K562 (cell line): Measurements from ENCODE around the gene PPP4R3C.

Experiments used
- ZKSCAN1 ChIP-seq: fragments of 150-350 bp; IDR thresholded peaks from 2 replicates; pipeline ENCODE4 v1.6.1; 2016; ENCODE audit warnings: low read depth, low read length
- TF ChIP-seq, protein P1 (sequence below): sonication (generic); formaldehyde crosslinking; IDR thresholded peaks from 2 replicates; pipeline ENCODE4 v1.9.0; 2022; ENCODE audit warnings: mild to moderate bottlenecking, missing genetic modification reagents
- TF ChIP-seq, protein P2 (sequence below), 2 experiments: fragments of 450-650 bp in 1 of 2; sonication (generic) in 1 of 2; formaldehyde crosslinking in 1 of 2; IDR thresholded peaks; 2 replicates each; pipeline versions ENCODE4 v1.7.1 to v1.9.0; 2016 to 2022; ENCODE audit warnings: inconsistent platforms in 1 of 2, mild to moderate bottlenecking in 1 of 2, missing genetic modification reagents in 1 of 2
- TF ChIP-seq, protein P3 (sequence below): fragments of 250-450 bp; sonication (Bioruptor Pico); IDR thresholded peaks from 2 replicates; pipeline ENCODE4 v1.8.0; 2021; ENCODE audit warnings: moderate library complexity, mild to moderate bottlenecking, inconsistent platforms

DNA sequence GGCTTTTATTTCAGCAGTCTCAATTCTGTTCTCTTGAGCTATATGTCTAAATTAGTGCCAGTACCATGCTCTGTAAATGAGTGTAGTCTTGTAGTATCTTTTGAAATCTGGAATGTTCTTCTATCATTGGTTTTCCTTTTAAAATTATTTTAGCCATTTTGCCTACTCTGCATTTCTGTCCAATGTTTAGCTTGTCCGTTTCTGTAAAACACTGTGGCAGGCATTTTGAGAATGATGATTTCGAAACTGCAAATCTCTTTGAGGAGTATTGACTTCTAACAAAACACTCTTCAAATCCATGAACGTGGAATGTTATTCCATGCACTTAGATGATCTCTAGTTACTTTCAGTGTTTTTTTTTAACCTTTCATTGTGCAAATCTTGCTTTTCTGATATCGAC is 28.3 kb upstream of the PPP4R3C start:
- TF ChIP-seq, protein P1, sequence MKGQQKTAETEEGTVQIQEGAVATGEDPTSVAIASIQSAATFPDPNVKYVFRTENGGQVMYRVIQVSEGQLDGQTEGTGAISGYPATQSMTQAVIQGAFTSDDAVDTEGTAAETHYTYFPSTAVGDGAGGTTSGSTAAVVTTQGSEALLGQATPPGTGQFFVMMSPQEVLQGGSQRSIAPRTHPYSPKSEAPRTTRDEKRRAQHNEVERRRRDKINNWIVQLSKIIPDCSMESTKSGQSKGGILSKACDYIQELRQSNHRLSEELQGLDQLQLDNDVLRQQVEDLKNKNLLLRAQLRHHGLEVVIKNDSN (CRISPR knock-in tag) = no peak
- no peak for TF ChIP-seq ZKSCAN1
- TF ChIP-seq, protein P2, sequence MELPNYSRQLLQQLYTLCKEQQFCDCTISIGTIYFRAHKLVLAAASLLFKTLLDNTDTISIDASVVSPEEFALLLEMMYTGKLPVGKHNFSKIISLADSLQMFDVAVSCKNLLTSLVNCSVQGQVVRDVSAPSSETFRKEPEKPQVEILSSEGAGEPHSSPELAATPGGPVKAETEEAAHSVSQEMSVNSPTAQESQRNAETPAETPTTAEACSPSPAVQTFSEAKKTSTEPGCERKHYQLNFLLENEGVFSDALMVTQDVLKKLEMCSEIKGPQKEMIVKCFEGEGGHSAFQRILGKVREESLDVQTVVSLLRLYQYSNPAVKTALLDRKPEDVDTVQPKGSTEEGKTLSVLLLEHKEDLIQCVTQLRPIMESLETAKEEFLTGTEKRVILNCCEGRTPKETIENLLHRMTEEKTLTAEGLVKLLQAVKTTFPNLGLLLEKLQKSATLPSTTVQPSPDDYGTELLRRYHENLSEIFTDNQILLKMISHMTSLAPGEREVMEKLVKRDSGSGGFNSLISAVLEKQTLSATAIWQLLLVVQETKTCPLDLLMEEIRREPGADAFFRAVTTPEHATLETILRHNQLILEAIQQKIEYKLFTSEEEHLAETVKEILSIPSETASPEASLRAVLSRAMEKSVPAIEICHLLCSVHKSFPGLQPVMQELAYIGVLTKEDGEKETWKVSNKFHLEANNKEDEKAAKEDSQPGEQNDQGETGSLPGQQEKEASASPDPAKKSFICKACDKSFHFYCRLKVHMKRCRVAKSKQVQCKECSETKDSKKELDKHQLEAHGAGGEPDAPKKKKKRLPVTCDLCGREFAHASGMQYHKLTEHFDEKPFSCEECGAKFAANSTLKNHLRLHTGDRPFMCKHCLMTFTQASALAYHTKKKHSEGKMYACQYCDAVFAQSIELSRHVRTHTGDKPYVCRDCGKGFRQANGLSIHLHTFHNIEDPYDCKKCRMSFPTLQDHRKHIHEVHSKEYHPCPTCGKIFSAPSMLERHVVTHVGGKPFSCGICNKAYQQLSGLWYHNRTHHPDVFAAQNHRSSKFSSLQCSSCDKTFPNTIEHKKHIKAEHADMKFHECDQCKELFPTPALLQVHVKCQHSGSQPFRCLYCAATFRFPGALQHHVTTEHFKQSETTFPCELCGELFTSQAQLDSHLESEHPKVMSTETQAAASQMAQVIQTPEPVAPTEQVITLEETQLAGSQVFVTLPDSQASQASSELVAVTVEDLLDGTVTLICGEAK (IDR thresholded peaks at IDR 0.05) = no peak
- TF ChIP-seq, protein P2 (CRISPR knock-in tag; IDR thresholded peaks at IDR 0.05) = no peak
- TF ChIP-seq, protein P3, sequence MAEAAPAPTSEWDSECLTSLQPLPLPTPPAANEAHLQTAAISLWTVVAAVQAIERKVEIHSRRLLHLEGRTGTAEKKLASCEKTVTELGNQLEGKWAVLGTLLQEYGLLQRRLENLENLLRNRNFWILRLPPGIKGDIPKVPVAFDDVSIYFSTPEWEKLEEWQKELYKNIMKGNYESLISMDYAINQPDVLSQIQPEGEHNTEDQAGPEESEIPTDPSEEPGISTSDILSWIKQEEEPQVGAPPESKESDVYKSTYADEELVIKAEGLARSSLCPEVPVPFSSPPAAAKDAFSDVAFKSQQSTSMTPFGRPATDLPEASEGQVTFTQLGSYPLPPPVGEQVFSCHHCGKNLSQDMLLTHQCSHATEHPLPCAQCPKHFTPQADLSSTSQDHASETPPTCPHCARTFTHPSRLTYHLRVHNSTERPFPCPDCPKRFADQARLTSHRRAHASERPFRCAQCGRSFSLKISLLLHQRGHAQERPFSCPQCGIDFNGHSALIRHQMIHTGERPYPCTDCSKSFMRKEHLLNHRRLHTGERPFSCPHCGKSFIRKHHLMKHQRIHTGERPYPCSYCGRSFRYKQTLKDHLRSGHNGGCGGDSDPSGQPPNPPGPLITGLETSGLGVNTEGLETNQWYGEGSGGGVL (CRISPR knock-in tag) = no peak
